ENCODE measurements around the gene B3GNT8.

DNA sequence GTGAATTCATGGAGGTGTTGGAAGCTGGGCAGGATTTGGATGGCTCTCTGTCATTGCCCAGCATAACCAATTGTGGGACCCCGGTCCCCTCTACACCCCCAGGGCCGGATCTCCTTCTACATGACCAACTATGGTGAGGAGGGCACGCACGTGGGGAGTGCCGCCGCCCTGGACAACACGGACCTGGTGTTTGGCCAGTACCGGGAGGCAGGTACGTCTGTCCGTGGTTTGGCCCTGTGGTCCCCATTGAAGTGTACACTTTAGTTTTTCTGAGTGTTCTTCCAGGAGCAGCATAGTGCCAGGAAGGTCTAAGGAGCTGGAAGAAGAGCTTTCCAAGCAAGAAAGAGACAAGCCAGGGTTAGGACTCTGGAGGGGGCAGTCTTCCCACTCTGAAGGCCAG lies 13.2 kb downstream of the B3GNT8 start:
- no peak for TF ChIP-seq EZH2 (IDR thresholded peaks at IDR 0.05; ENCODE audit: insufficient read depth, poor library complexity, severe bottlenecking)
- no peak for TF ChIP-seq EZH2phosphoT487 (IDR thresholded peaks at IDR 0.05; ENCODE audit: insufficient read depth, low read depth)
